ENCODE measurements around the gene GLIPR2.
"Not testable (repeated sequence)": the region's sequence is repeated elsewhere in the genome, so short reads cannot be mapped to it uniquely, and the experiment has no call there.

GLIPR2 gene

DNA sequence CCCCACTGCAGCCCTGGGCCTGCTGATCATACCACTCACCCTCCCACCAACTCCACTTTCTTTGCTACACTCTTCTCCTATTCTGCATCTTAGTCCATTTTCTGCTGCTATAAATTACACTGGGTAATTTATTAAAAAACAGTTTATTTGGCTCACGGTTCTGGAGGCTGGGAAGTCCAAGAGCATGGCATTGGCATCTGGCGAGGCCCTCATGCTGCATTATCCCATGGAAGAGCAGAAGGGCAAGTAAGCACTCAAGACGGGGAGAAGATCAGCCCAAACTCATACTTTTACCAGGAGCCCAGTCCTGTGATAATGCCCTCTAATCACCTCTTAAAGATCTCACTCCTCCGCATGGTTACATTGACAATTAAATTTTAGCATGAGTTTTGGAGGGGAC lies 9.4 kb downstream of the GLIPR2 start:
- DNase-seq, result no peak

DNA sequence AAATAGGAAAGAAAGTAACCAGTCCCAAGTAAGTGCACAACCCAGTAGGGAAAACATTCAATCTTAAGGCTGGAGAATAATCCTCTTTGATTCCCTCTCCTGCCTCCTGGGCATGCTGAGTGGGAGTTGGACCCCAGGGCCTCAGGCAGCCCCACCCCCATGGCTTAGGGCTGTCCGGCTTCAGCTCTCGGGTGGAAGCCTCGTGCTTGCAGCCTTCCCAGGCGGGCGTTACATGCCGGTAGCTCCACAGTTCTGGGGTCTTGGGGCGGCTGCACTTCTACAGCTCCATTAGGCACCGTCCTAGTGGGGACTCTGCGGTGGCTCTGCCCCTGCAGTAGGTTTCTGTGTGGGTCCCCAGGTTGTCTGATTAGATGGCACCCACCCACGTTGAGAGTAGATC lies 10.1 kb downstream of the GLIPR2 start:
- no peak for DNase-seq

DNA sequence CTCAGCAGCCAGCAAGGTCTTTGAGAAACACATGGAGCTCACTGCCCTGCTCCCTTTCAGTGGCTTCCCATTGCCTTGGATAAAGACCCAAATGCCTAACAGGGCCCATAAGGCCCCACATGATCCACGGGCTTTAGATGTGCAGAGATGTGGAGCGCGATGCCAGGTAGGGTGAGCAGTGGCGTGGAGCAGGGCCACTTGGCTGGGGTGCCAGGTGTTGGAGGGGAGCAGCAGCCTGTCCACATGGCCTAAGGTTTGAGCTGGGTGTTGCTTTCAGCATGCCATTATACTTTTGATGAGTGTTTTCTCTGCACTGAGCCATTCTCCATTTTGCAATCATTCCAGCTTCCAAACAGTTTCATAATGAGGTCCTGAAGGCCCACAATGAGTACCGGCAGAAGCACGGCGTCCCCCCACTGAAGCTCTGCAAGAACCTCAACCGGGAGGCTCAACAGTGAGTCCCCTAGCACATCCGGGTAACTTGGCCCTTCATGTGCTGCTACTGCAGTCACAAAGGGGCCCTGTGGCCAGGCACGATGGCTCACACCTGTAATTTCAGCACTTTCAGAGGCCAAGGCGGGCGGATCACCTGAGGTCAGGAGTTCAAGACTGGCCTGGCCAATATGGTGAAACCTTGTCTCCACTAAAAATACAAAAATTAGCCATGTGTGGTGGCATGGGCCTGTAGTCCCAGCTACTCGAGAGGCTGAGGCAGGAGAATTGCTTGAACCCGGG lies 11.1 kb downstream of the GLIPR2 start:
- DNase-seq, result no peak

DNA sequence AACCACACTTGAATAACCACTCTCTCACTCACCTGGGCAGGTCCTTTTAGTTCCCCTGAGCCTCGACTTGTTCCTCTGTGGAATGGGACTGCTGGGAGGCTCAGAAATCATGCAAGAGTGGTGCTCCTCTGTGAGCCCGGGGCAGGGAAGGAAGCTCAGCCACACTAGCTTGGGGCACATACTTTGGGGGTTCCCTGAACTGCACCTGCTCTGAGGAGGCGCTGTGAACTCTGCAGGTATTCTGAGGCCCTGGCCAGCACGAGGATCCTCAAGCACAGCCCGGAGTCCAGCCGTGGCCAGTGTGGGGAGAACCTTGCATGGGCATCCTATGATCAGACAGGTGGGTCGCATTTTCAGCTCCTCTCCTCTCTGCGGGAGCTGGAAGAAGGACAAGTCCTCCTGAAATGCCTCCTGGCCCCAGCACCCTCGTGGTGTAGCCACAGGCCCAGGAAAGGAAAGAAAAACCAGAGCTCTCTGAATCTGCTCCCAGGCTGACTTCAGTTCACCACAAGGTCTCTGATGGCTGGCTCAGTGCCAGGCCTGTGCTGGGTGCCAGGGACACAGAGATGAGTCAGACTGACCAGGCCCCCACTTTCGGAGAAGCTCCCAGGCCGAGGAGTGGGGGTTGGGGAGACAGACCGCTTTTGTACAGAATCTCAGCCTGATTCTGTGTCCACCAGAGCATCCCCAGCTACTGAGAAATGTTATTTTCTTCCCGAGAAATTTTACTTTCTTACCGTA lies 11.9 kb downstream of the GLIPR2 start:
- peak; percentile 65 to 78 for DNase-seq

DNA sequence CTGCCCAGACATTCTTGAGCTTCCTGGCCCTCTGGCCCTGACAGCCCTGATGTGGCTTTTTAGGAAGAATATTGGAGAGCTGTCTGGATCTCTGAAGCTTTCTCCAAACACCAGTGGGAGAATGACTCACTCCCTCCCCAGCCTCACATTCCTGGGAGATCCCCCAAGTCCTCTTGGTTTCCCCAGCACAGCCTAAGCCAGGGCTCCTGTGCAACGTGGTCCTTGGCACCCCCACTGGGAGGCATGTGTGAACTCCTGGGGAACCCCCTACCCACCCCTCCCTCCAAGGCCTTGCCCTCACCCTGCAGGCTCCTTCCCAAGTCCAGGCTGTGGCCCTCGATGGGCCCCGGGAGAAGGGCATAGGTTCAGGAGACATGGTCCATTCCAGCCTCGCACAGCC lies 12.7 kb downstream of the GLIPR2 start:
- no peak for DNase-seq

DNA sequence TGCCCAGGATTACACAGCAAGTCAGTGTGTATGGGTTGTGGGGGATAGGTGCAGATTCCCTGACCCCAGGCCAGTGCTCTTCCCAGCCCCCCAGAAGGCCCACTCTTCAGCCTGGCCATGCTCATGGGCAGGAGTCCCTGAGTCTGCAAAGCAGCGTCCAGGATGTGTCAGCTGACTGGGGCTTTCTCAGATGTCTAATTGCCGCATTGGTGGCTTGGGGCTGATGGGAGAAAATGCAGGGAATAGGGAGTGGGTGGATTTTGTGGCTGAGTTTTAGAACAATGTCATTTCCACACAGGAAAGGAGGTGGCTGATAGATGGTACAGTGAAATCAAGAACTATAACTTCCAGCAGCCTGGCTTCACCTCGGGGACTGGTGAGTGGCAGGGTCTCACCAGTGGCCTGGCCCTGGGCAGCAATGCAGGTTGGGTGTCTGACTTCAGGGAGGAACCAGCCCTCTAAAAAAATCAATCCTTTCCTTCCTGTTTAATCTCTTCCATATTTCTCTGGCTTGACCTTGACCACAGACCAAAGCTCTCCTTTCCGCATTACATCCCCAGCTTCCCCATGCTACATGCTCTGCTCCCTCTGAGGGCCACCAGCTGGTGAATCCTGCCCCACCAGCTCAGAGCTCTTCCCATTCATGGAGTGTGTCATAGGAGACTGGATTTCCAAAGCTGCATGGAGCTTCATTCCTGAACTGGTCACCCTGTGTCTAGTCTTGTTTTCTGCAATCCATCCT lies 14.2 kb downstream of the GLIPR2 start:
- no peak for DNase-seq

DNA sequence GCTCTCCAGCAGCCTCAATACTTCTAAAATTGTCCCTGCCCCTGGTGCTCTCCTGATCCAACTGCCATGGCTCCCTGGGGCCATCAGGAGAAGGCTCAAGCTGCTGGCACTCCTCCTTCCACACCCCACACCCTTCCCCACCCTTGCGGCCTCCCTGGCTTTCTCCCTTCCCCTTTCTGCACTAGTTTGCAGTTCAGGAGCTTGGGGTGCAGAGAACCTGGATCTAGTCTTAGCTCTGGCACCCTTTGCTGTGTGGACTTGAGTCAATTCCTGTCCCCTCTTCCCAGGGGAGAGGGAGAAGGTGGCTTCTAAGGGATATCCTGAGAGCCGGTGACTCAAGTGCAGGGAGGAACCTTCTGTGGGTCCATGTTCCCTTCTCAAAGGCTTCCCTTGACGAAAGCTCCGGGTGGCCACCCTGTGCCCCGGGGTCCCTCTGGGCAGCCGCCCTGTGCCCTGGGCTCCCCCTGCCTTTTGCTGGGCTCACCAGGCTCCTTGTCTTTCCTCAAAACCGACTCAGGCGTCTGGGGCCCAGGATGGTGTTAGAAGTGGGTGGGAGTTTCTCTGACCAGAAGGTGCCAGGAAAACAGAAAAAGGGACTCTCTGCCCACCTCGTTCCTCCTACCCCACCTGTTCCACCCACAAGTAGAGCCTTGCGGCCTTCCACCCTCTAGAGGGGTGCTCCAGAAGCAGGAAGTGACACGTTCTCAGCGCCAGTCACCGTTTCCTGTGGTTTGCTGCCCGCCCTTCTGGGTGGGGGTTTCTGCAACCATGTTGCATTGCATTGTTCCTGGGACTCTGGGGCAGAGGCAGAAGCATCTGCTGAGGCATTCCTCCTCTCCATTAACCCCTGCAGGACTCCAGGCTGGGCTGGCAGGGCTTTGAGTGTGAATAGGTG lies 15.0 kb downstream of the GLIPR2 start:
- DNase-seq, result peak; percentile 84

DNA sequence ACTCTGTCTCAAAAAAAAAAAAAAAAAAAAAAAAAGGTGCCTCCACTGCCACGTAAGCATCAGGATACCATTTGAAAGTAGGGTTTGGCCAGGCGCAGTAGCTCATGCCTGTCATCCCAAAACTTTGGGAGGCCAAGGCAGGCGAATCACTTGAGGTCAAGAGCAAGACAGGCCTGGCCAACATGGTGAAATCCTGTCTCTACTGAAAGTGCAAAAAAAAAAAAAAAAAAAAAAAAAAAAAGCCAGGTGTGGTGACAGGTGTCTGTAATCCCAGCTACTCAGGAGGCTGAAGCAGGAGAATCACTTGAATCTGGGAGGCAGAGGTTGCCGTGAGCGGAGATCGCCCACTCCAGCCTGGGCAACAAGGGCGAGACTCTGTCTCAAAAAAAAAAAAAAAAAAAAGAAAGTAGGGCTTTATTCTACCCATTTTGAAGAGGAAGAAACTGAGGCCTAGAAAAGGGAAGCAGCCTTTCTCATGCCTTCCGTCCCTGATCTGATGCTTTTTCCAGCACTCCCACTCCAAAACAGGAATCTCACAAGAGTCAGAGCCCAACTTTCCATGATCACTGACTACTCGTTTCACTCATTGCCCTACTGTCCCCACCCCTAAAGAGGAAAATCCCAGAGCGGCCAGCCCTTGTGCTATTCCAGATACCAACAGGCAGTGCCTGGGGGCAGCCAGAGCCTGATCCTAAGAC lies 16.4 kb downstream of the GLIPR2 start:
- no peak for DNase-seq

DNA sequence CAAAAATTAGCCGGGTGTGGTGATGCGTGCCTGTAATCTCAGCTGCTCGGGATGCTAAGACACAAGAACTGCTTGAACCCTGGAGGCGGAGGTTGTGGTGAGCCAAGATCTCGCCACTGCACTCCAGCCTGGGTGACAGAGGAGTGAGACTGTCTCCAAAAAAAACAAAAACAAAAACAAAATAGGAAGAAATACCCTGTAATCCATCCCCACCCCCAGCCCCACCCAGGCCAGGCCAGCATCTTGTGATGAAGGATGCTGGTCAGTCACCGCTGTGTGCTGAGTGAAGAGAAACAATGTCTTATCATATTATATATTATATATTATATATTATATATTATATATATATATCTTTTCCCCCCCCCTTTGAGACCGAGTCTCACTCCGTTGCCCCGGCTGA lies 17.2 kb downstream of the GLIPR2 start:
- DNase-seq, result no peak

DNA sequence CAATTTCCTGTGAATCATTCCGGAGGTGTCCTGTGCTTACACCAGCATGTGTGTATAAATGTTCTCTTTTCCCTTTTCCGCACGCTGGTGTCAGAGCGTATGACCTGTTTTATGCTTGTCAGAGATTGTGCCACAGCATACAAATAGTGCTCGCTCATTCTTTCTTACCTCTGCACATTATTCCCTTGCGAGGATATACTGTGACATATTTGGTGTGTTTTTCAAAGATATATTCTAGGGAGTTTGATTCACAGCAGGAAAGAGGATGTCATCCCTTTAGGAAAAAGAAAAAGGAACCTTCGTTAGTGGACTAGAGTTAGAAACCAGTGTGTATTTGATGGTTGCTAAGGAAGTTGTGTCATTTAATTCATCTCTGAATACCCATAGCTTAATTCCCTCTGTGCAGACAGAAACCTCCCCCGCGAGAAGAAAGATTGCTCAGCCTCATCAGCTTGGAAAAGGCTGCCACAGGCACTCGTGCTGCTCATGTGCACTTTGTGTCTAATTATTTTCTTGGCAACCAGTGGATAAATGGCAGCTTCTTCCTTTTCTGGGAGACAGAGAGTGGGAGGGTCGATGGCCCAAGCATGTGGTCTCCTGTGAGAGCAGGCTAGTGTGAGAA lies 17.9 kb downstream of the GLIPR2 start:
- no peak for DNase-seq

DNA sequence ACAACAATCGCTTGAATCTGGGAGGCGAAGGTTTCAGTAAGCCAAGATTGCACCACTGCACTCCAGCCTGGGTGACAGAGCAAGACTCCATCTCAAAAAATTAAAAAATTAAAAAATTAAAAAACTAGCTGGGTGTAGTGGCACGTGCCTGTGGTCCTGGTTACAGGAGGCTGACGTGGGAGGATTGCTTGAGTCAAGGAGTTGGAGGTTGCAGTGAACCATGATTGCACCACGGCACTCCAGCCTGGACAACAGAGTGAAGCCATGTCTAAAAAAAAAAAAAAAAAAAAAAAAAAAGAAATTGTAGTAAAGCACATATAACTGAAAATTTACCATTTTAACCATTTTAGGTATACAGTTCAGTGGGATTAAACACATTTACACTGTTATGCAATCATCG lies 19.6 kb downstream of the GLIPR2 start:
- DNase-seq, result no peak

DNA sequence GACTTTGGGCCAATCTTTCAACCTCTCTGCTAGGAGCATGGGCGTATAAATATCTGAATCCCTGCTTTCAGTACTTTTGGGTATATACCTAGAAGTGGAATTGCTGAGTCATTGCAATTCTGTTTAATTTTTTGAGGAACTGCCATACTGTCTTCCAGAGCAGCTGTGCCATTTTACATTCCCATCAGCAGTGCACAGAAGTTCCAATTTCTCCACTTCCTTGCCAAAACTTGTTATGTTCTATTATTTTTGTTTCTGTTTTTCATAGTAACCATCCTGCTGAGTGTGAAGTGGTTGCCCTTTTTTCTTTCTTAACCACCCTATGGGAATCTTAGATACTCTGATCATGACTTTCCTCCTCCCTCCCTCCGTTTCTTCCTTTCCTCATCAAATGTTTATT lies 21.6 kb downstream of the GLIPR2 start:
- no peak for DNase-seq

DNA sequence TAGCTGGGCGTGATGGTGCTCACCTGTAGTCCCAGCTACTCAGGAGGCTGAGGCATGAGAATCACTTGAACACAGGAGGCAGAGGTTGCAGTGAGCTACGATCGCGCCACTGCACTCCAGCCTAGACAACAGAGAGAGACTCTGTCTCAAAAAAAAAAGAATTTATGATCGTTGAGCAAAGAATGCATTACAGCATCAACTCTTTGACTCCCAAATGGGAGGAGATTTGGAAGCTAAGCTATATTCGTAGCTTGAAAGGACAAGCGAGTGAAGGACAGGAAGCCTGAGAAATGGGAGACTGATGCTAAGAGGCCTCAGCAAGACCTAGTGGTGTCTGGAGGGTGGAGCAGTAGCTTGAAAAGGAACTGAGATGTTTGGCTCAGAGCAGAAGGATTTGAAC lies 22.4 kb downstream of the GLIPR2 start:
- no peak for DNase-seq

DNA sequence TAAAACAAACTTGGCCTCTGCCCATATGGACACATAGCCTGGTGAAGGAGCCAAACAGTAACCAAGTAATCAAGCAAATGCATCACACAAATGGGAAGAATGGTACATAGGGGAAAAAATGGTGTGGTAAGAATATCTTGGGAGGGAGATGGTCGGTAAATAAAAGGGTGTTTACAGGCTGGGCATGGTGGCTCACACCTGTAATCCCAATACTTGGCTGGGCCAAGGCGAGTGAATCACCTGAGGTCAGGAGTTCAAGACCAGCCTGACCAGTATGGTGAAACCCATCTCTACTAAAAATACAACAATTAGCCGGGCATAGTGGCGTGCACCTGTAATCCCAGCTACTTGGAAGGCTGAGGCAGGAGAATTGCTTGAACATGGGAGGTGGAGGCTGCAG lies 23.0 kb downstream of the GLIPR2 start:
- not testable (repeated sequence) for DNase-seq

DNA sequence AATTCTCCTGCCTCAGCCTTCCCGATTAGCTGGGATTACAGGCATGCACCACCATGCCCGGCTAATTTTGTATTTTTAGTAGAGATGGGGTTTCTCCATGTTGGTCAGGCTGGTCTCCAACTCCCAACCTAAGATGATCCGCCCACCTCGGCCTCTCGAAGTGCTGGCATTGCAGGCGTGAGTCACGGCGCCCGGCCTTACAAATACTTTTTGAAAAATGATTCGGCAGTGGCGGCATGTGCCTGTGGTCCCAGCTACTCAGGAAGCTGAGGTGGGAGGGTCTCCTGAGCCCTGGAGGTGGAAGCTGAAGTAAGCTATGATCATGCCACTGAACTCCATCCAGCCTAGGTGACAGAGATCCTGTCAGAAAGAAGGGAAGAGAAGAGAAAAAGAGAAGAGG lies 23.6 kb downstream of the GLIPR2 start:
- not testable (repeated sequence) for DNase-seq

DNA sequence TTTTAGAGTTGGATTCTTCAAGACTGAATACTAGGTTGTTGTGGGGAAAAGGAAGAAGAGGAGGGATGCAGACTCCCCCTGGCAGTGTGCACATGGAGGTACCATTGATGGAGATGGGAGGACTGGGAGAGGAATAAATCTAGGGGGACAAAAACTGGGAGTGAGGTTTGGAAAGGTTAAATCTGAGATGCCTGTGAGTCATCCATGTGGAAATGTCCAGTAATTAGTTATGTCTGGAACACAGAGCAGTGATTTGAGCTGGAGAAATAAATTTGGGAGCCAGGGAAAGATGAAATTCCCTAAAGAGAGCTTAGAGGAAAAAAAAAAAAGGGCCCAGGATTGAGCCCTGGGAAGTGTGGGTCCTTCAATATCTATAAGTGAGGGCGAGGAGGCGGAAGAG lies 24.7 kb downstream of the GLIPR2 start:
- no peak for DNase-seq

DNA sequence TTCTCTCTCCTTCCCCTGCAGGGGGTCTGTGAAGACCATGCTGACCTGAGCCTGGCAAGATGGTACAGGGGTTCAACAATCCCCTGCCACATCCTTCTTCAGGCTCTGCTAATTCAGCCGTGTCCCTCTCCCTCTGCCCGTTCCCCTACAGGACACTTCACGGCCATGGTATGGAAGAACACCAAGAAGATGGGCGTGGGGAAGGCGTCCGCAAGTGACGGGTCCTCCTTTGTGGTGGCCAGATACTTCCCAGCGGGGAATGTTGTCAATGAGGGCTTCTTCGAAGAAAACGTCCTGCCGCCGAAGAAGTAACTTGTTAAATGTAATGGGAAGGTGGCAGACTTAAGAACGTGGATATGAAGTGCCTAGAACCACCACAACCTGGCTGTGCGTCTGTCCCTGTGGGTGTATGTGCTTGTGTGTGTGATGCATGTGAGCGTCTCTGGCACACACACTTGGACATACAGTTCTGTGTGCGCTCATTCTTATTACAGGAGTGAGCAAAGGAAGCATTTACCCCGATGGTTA lies 25.7 kb downstream of the GLIPR2 start:
- DNase-seq, result no peak

DNA sequence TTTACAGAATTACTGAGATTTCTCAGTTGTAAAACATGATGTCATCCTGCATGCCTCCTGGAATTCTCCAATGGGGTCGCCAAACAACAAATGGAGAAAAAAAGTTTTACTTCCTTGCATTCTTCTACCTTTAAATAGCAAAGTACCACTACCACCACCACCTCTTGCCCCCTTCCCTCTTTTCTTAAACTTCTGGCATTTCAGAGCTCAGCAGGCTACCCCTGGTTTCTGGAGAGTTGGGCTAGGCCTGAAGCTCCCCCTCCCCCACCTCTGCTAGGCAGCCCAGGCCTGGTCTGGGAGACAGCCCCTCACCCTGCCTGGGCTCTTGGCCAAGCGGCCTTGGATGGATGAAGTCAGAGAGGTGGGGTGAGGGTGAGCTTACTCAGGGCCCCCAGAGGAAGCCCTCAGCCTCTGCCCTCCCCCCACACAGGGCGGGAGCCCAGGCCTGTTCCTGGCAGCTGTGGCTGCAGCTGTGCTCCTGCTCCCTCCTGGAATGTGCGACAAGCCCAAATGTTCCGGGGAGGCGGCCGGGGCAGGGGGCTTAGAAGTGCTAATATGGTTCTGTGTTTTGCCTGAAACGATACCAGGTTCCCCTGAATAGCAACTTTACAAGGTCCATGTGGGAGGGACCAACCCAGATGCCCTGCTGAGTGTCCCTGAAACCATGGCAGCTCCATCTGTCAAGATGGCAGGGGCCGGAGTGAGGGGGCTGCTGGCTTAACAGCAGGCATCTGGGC lies 26.7 kb downstream of the GLIPR2 start:
- no peak for DNase-seq

DNA sequence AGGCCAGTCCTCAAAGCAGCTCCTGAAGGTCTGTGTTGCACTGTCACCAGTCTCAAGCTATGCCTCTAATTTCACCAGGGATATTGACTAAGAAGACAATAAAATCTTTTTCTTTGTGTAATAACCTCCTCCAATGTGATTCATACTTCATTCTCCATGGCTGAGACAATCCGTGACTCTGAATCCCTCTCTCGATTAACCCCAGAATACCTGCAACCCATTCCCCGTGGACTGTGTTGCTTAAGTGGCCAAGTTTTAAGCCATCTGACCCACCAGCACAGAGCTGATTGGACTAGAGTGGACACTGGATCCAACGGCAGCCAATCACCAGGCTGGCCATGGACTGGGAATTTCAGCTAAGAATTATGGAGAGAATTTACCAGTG lies 27.2 kb downstream of the GLIPR2 start:
- no peak for DNase-seq

DNA sequence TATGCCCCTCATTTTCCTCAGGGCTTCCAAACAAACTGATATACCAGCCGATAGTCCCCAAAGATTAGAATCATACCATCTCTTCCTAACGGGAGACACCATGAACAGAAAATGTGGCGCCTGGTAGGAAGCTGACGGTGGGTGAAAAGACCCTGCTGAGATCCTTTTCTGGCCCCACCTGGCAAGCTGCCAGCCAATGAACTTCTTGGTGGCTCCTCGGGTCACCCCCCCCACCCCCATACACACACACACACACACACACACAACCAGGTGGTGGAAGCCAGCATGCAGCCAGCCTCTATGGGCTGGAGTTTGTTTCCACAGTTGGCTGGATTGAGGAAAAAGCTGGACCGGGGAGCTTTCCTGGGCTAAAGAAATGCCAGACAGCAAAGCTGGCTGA lies 27.8 kb downstream of the GLIPR2 start:
- no peak for DNase-seq

DNA sequence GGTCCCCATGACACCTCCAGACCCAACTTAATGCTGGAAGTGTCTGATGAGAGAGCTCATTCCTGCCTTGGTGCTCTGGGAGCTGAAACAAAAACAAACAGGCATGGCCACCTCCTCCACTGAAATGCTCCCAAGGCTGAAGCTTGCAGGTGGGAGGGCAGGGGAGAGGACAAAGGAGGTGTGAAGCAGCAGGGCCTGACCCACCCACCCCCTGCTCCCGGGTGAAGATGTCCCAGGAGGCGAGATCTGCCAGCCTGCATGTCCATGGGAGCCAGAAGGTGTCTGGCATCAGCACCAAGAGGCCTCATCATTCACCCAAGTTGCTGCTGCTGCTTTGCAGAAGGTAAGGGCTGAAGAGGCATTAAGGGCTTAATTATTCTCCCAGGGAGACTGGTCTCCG lies 28.5 kb downstream of the GLIPR2 start:
- no peak for DNase-seq
